AG04449 (cell line): ENCODE results near the gene DCXR.

Experiments
- CTCF ChIA-PET: fragments of 350-600 bp; formaldehyde crosslinking; extraction: SDS; loops from one replicate; lab custom pipeline; 2021; ENCODE audit warnings: antibody characterized with exemption; lab: Yijun Ruan, JAX
- POLR2A ChIA-PET: fragments of 400-600, 350-600 bp; formaldehyde crosslinking; extraction: SDS; loops from one replicate; lab custom pipeline; 2020; ENCODE audit warnings: antibody characterized with exemption, inconsistent platforms; lab: Yijun Ruan, JAX
- DNase-seq: peaks from one replicate; pipeline ENCODE4 v3.0.0-alpha.2; 2010; ENCODE audit warnings: low read depth, low spot score
- H3K4me3 ChIP-seq: 2 replicates; pipeline ENCODE4 v1.5.1; 2011; ENCODE audit warnings: low read depth, mild to moderate bottlenecking, control low read depth, low read length
- CTCF ChIP-seq: IDR thresholded peaks from one replicate; pipeline ENCODE4 v1.5.1; 2011; ENCODE audit warnings: mild to moderate bottlenecking, moderate library complexity, low read length, control low read depth, inconsistent platforms; ENCODE audit not compliant: insufficient read depth; ENCODE audit errors: missing control alignments

The DCXR gene

GRCh38 chr17:82083009-82083408 lies 45.5 kb upstream of the DCXR start:
- no peak overlapping the region for H3K4me3 ChIP-seq
- TF ChIP-seq CTCF = no peak
- ChIA-PET CTCF (no interaction called here), POLR2A (interaction anchor here (2.3 kb wide), 1 partner anchor 15 kb away, joined by 6 read pairs; the partner anchor contains the start of gene FASN)
- no peak for DNase-seq

- DNase-seq = no peak
- CTCF ChIA-PET = no interaction called here
- POLR2A ChIA-PET = interaction anchor here (2.3 kb wide), 1 partner anchor 16 kb away, joined by 6 read pairs; the partner anchor contains the start of gene FASN
- TF ChIP-seq CTCF = no peak
- H3K4me3 ChIP-seq = no peak overlapping the region
Measured at GRCh38 chr17:82082456-82082855, 45.0 kb upstream of the DCXR start.

- no peak overlapping the region for H3K4me3 ChIP-seq
- no peak for DNase-seq
- TF ChIP-seq CTCF = no peak
- ChIA-PET CTCF (no interaction called here), POLR2A (interaction anchor here (2.3 kb wide), 1 partner anchor 16 kb away, joined by 6 read pairs; the partner anchor contains the start of gene FASN)
Measured at GRCh38 chr17:82081966-82082365, 44.5 kb upstream of the DCXR start.

GRCh38 chr17:82081546-82081945 lies 44.0 kb upstream of the DCXR start:
- POLR2A ChIA-PET = interaction anchor here (2.3 kb wide), 1 partner anchor 17 kb away, joined by 6 read pairs; the partner anchor contains the start of gene FASN
- CTCF ChIA-PET = no interaction called here
- no peak for DNase-seq
- H3K4me3 ChIP-seq = no peak overlapping the region
- no peak for TF ChIP-seq CTCF

GRCh38 chr17:82080789-82081464 lies 43.4 kb upstream of the DCXR start:
- TF ChIP-seq CTCF = no peak
- ChIA-PET CTCF (no interaction called here), POLR2A (interaction anchor here (2.3 kb wide), 1 partner anchor 17 kb away, joined by 6 read pairs; the partner anchor contains the start of gene FASN)
- no peak for DNase-seq
- H3K4me3 ChIP-seq = no peak overlapping the region

GRCh38 chr17:82080048-82080788 lies 42.7 kb upstream of the DCXR start:
- no peak overlapping the region for H3K4me3 ChIP-seq
- POLR2A ChIA-PET = no interaction called here
- CTCF ChIA-PET = no interaction called here
- DNase-seq = no peak
- no peak for TF ChIP-seq CTCF
